ENCODE data around the gene GGA1.

DNA sequence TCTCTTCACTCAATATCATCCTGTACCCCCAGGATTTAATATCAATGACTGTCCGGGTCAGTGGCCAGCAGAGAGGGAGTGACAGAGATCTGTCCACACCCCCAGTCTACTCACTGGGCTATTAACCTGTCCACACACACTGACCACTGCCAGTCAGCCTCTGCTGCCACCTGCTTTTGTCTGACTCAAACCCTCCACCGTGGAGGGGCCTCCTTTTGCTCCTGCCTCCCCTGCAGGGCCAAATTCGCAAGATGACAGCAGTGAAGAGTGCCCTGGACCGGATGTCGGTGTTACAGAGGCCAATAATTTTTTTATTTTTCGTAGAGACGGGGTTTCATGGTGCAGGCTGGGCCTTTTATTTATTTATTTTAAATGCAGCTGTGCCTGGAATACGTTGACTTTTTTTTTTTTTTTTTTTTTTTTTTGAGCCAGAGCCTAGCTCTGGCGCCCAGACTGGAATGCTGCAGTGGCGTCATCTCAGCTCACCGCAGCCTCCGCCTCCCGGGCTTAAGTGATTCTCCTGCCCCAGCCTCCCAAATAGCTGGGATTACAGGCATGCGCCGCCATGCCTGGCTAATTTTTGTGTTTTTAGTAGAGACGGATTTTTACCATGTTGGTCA, 55.0 kb downstream of the GGA1 start:
- TF ChIP-seq CTCF (conservative IDR thresholded peaks at IDR 0.05; ENCODE audit: low read depth, low read length) (no peak), POLR2A (IDR thresholded peaks at IDR 0.05; ENCODE audit: low read depth, low read length) (no peak), BHLHE40 (IDR thresholded peaks at IDR 0.05; ENCODE audit: low read depth, low read length) (no peak), MXI1 (IDR thresholded peaks at IDR 0.05; ENCODE audit: borderline replicate concordance, low read depth, low read length) (no peak), RAD21 (IDR thresholded peaks at IDR 0.05; ENCODE audit: low read length) (no peak)

Data from IMR-90 (cell line).